ENCODE data around the gene GHRL.
"Not testable (repeated sequence)": the region's sequence is repeated elsewhere in the genome, so short reads cannot be mapped to it uniquely, and the experiment has no call there.

- TF ChIP-seq CTCF, EZH2phosphoT487 (IDR thresholded peaks at IDR 0.05): not testable (repeated sequence)
Observed at GRCh38 chr3:10272476-10272875, 20.3 kb downstream of the GHRL start.
